Activated B cell treated with CpG ODN at 0.5 μM for 24 hours (primary cell): ENCODE data around the gene HDAC5. TPM values are rescaled to one million over a fixed set of nuclear protein-coding genes. Genes with fewer than 3 reads are reported as not detected.
"Not testable (repeated sequence)": the region's sequence is repeated elsewhere in the genome, so short reads cannot be mapped to it uniquely, and the experiment has no call there.

Experiments used
- ATAC-seq: fragments of 200-7000 bp; cut with Tn5 transposase; one replicate; pipeline ENCODE4 v1.10.0; 2021; ENCODE audit warnings: low read depth, mild to moderate bottlenecking, moderate library complexity
- CTCF ChIA-PET: fragments of 350-600 bp; sonication (Branson Sonifier 250); formaldehyde crosslinking; loops from one replicate; lab custom pipeline; 2021; ENCODE audit warnings: antibody characterized with exemption; lab: Charles Lee
- POLR2A ChIA-PET: fragments of 350-600 bp; sonication (Branson Sonifier 250); formaldehyde crosslinking; loops from one replicate; lab custom pipeline; 2021; ENCODE audit warnings: antibody characterized with exemption; lab: Charles Lee
- DNase-seq: peaks from one replicate; pipeline ENCODE4 v3.0.0; 2022
- H3K27ac Mint-ChIP-seq: one replicate; pipeline ENCODE4 v1.8.0; 2020; ENCODE audit warnings: mixed read lengths
- H3K27me3 Mint-ChIP-seq: one replicate; pipeline ENCODE4 v1.8.0; 2021; ENCODE audit warnings: mixed read lengths
- H3K36me3 Mint-ChIP-seq: one replicate; pipeline ENCODE4 v1.8.0; 2021; ENCODE audit warnings: low read depth, mixed read lengths
- H3K4me1 Mint-ChIP-seq: one replicate; pipeline ENCODE4 v1.8.0; 2021; ENCODE audit warnings: mixed read lengths
- H3K4me3 Mint-ChIP-seq: one replicate; pipeline ENCODE4 v1.8.0; 2020; ENCODE audit warnings: mild to moderate bottlenecking, mixed read lengths
- H3K9me3 Mint-ChIP-seq: one replicate; pipeline ENCODE4 v1.8.0; 2020; ENCODE audit warnings: mixed read lengths
- intact Hi-C: fragments of 100-400 bp; cut with micrococcal nuclease; formaldehyde crosslinking; loops from one replicate; pipeline ENCODE4 v1.15.1; 2024
- total RNA-seq: library from RNA; stranded (reverse); gene quantifications from 2 replicates; pipeline ENCODE4 v1.2.3, GENCODE V29; 2022
- TF ChIP-seq, protein P1 (sequence below): fragments of 200-600 bp; IDR thresholded peaks from one replicate; pipeline ENCODE4 v1.8.0; 2022; ENCODE audit warnings: antibody characterized with exemption, mild to moderate bottlenecking

Gene HDAC5
- total RNA-seq, 1 donor from 2014 or later: 35.1 TPM

DNA sequence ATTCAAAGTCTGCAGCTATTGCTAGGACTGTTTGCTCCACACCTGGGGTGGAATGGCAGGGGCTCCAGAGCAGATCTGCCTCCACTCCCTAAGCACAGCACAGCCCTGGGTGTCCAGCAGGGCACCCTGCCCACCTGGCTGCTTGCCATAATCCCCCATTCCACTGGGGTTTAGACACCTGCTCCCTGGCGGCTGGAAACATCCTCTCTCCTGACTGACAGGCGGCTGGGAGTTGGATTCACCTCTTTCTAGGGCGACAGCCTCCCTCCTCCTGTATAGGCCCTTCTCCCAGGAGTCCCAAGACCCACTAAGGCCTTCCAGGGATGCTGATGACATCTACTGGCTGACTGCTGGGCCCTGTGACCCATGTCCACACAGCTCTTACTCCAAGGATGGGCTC lies 18.0 kb downstream of the HDAC5 start:
- Mint-ChIP-seq H3K27ac (no peak overlapping the region), H3K9me3 (no peaks in the 10 kb centered on the region), H3K4me3 (no peak overlapping the region), H3K27me3 (no peaks in the 10 kb centered on the region), H3K4me1 (peaks cover 5% of the 10 kb centered on the region), H3K36me3 (peaks cover 18% of the 10 kb centered on the region)
- POLR2A ChIA-PET: interaction anchor here (0.6 kb wide), 1 partner anchor 97 kb away, joined by 3 read pairs; no protein-coding TSS in a partner anchor
- no peak for ATAC-seq
- TF ChIP-seq, protein P1, sequence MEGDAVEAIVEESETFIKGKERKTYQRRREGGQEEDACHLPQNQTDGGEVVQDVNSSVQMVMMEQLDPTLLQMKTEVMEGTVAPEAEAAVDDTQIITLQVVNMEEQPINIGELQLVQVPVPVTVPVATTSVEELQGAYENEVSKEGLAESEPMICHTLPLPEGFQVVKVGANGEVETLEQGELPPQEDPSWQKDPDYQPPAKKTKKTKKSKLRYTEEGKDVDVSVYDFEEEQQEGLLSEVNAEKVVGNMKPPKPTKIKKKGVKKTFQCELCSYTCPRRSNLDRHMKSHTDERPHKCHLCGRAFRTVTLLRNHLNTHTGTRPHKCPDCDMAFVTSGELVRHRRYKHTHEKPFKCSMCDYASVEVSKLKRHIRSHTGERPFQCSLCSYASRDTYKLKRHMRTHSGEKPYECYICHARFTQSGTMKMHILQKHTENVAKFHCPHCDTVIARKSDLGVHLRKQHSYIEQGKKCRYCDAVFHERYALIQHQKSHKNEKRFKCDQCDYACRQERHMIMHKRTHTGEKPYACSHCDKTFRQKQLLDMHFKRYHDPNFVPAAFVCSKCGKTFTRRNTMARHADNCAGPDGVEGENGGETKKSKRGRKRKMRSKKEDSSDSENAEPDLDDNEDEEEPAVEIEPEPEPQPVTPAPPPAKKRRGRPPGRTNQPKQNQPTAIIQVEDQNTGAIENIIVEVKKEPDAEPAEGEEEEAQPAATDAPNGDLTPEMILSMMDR: no peak
- CTCF ChIA-PET: no interaction called here
- no peak for DNase-seq
- intact Hi-C loops: no loop called here

DNA sequence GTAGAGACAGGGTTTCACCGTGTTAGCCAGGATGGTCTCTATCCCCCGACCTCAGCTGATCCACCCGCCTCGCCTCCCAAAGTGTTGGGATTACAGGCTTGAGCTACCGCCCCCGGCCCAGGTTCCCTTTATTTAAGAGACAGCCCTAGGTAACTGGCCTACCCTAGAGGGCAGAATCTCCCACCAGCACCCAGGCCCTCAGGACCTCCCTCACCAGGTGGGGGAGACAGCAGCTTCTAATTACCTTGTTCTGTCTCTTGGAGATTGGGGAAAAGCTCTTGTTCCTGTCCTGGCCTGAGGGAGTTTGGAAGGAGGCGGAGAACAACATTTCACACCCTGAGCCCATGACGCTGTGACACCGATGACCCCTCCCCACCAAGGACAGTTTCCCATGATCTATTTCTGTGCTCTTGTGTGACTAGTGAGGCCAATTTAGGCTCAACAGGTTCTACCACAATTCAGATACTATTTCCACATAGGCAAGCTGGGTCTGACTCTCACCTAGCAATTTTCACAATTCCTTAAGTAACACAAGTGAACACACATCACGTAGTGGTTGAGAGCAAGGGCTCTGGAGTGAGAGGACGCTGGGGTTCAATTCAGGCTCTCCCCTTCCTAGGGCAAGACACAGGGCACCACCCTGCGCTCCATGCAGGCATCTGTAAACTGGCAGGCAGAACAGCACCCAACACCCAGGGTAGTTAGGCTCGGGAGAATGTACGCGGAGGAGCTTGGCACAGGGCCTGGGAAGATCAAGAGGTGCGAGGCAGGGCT lies 20.4 kb downstream of the HDAC5 start:
- intact Hi-C loops: no loop called here

DNA sequence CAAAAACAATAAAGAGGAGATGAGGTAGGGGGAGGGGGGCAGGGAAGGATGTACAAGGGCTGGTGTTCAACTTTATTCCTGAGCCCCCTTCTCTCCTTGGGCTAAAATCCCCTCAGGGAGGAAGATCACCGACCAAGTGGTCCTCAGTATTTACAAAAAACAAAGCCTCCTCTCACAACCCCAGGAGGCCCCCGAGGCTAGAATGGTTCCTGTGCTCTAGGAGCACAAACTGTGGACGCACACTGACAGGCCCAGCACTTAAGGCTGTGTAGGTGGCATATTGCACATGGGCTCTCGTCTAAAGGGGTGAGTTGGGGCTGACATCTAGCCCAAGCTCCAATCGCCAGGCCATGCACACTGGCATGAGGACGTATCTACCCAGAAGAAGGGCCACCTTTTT lies 21.6 kb downstream of the HDAC5 start:
- H3K27me3 Mint-ChIP-seq, H3K27ac Mint-ChIP-seq, DNase-seq, H3K9me3 Mint-ChIP-seq, intact Hi-C loops, CTCF ChIA-PET, ATAC-seq, H3K4me1 Mint-ChIP-seq, H3K4me3 Mint-ChIP-seq: not testable (repeated sequence)
- POLR2A ChIA-PET: interaction anchor here (0.8 kb wide), 1 partner anchor 14 kb away, joined by 4 read pairs; no protein-coding TSS in a partner anchor
- H3K36me3 Mint-ChIP-seq: peaks cover 12% of the 10 kb centered on the region

More for the DNA sequence above, 20.4 kb downstream of the HDAC5 start:
- ChIA-PET CTCF (no interaction called here), POLR2A (interaction anchor here (0.6 kb wide), 1 partner anchor 232 kb away, joined by 5 read pairs; no protein-coding TSS in a partner anchor)
- no peak overlapping the region for H3K27ac Mint-ChIP-seq
- ATAC-seq (no peak), DNase-seq (no peak)
- H3K4me1 Mint-ChIP-seq: peaks cover 7% of the 10 kb centered on the region
- H3K4me3 Mint-ChIP-seq: no peak overlapping the region
- H3K36me3 Mint-ChIP-seq: peaks cover 15% of the 10 kb centered on the region
- H3K27me3 Mint-ChIP-seq: no peaks in the 10 kb centered on the region
- TF ChIP-seq, protein P1: no peak
- H3K9me3 Mint-ChIP-seq: no peaks in the 10 kb centered on the region

DNA sequence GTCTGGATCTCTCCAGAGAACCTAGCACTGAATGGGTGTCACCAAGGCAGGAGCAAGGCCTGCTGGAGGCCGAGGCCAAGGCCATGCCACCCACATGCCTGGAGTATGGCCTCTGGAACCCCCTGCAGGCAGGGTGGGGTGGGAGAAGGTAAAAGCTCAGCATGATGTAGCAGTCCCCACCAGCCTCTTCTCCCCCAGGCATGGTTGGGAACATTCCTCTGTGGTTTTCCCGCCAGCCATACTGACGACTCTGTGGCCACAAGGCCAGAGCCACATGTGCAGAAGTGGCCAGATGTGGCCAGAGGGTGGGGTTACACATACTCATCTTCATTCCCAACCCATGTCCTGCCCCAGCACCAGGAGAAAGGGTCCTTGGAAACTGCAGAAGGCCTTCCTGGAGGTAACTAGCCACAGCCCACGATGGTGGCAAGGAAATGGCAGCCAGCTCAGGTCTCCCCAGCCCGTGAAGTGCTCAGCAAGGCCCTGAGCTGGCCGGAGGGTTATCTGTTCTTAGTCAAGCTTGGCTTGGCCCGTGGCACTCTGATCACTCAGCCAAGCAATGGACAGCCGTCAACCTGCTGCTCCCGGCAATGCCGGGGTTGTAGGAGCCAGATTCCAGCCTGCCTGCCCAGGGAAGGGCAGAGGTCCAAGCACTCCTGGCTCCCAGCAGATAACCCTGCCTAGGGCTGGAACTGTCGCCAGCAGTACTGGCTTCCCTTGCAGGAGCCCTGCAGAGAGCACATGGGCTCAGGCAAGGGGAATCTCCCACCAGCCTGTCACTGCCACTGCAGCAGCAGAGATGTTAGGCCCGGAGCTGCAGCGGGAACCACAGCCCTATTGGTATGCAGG lies 26.1 kb downstream of the HDAC5 start:
- TF ChIP-seq, protein P1: no peak
- Mint-ChIP-seq H3K4me1 (peaks cover 16% of the 10 kb centered on the region), H3K27me3 (no peaks in the 10 kb centered on the region), H3K4me3 (no peak overlapping the region), H3K36me3 (peaks cover 8% of the 10 kb centered on the region), H3K9me3 (no peaks in the 10 kb centered on the region), H3K27ac (no peak overlapping the region)
- ChIA-PET CTCF (no interaction called here), POLR2A (no interaction called here)
- DNase-seq: no peak
- no peak for ATAC-seq
- intact Hi-C loops: no loop called here

DNA sequence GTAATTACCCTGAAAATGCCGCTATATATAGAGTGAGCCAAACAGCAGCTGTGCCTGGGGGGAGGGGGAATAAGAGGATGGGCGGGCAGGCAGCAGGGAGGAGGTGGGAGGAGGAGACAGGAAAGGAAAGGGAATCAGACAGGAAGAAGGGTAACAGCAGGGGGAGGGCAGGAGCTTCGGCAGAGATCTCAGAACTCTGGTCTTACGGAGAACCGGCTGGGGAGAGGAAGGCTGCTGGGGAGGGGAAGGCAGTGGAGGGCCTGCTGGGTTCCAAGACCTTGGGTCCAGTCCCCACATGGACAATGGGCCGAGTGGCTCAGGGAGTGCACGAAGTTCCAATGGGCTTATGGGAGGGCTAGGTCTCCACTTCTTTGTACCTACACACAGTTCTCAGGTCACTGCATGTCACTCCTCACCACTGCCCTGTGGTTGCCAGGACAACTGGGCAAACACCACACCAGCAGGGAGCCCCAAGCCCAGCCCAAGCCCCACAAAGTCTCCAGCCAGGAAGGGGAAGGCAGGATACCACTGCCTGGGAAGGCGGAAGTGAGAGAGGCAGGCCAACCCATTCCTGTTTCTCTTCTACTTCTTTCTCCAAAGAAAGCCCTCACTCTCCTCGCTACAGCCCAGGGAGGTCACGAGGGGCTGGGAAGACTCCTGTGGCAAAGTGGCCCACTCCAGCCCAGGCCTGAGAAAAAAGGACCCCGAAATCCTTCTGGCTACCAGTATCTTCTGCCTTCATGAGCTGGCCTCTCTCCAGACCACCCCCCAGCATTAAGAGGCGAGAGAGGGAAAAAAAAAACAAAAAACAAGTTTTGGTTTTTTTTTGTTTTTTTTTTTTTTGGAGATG lies 27.6 kb downstream of the HDAC5 start:
- intact Hi-C loops: no loop called here
- Mint-ChIP-seq H3K4me1 (peaks cover 16% of the 10 kb centered on the region), H3K9me3 (no peaks in the 10 kb centered on the region), H3K27ac (no peak overlapping the region), H3K36me3 (peaks cover 20% of the 10 kb centered on the region), H3K4me3 (no peak overlapping the region), H3K27me3 (no peaks in the 10 kb centered on the region)
- TF ChIP-seq, protein P1: no peak
- ChIA-PET POLR2A (interaction anchor here (0.7 kb wide), 1 partner anchor 28 kb away, joined by 9 read pairs; the partner anchor contains the start of gene HDAC5), CTCF (no interaction called here)
- ATAC-seq (no peak), DNase-seq (no peak)
